A549 (cell line): ENCODE results near the gene LRRC4. TPM values are rescaled to one million over a fixed set of nuclear protein-coding genes. Genes with fewer than 3 reads are reported as not detected.

ENCODE experiments used
- ATAC-seq, 2 experiments: fragments of 200-7000 bp in 1 of 2; fragments of >200 bp in 1 of 2; cut with Nextera tagmentation in 1 of 2; cut with Tn5 transposase in 1 of 2; 3 replicates each; pipeline versions ENCODE4 v1.8.0 to v1.9.1; 2018 to 2020; ENCODE audit warnings: mild to moderate bottlenecking in 1 of 2, moderate library complexity in 1 of 2
- CTCF ChIA-PET: fragments of 300-600 bp; sonication (Branson Sonifier 250); formaldehyde crosslinking; extraction: SDS; loops from one replicate; lab custom pipeline; 2021; ENCODE audit warnings: antibody characterized with exemption, inconsistent platforms; lab: Yijun Ruan, JAX
- POLR2A ChIA-PET: fragments of 350-600 bp; formaldehyde crosslinking; extraction: SDS; loops from one replicate; lab custom pipeline; 2021; ENCODE audit warnings: antibody characterized with exemption, inconsistent platforms; lab: Yijun Ruan, JAX
- DNase-seq, 2 experiments: peaks; one replicate each; pipeline versions ENCODE4 v3.0.0 to v3.0.0-alpha.2; 2011 to 2016; ENCODE audit warnings: low read depth in 1 of 2, low spot score in 1 of 2
- FAIRE-seq: peaks from 2 replicates; lab custom pipeline; 2011; peaks lifted over from hg19 to GRCh38; lab: Jason Lieb, UNC
- H3K27ac ChIP-seq, 2 experiments: fragments of >200 bp; sonication (Bioruptor Twin); formaldehyde crosslinking; 3 replicates each; pipeline ENCODE4 v1.5.1; 2016 to 2017
- H3K4me1 ChIP-seq: fragments of >200 bp; sonication (Bioruptor Twin); formaldehyde crosslinking; 3 replicates; pipeline ENCODE4 v1.6.1; 2016
- H3K4me2 ChIP-seq: fragments of >200 bp; sonication (Bioruptor Twin); formaldehyde crosslinking; 3 replicates; pipeline ENCODE4 v1.6.1; 2016
- H3K4me3 ChIP-seq: fragments of >200 bp; sonication (Bioruptor Twin); formaldehyde crosslinking; 3 replicates; pipeline ENCODE4 v1.5.1; 2016
- H3K9me3 ChIP-seq: fragments of >200 bp; sonication (Bioruptor Twin); formaldehyde crosslinking; 3 replicates; pipeline ENCODE4 v1.6.1; 2016
- BCL3 ChIP-seq: fragments of >200 bp; sonication (Bioruptor Twin); formaldehyde crosslinking; IDR thresholded peaks from 3 replicates; pipeline ENCODE4 v1.6.1; 2016
- BHLHE40 ChIP-seq: IDR thresholded peaks from 2 replicates; pipeline ENCODE4 v1.6.1; 2012; ENCODE audit warnings: low read depth, low read length, inconsistent platforms
- EHF ChIP-seq: fragments of 250-450 bp; sonication (Bioruptor Pico); IDR thresholded peaks from 2 replicates; pipeline ENCODE4 v1.5.0; 2020; ENCODE audit warnings: mild to moderate bottlenecking
- EP300 ChIP-seq, 2 experiments: fragments of >200 bp; sonication (Bioruptor Twin); formaldehyde crosslinking; IDR thresholded peaks; 2 replicates in 1 of 2; 3 replicates in 1 of 2; pipeline ENCODE4 v1.6.1; 2016 to 2017
- ESRRA ChIP-seq: fragments of 150-350 bp; IDR thresholded peaks from 2 replicates; pipeline ENCODE4 v1.6.1; 2014; ENCODE audit warnings: mild to moderate bottlenecking, low read length, borderline replicate concordance
- FOSB ChIP-seq: fragments of 250-450 bp; sonication (Bioruptor Pico); IDR thresholded peaks from 2 replicates; pipeline ENCODE4 v1.5.0; 2020; ENCODE audit warnings: mild to moderate bottlenecking, moderate library complexity
- FOSL2 ChIP-seq, 2 experiments: fragments of 450-650 bp in 1 of 2; fragments of >200 bp in 1 of 2; sonication (Bioruptor Twin) in 1 of 2; formaldehyde crosslinking; IDR thresholded peaks; 2 replicates each; pipeline versions ENCODE4 v1.5.0 to v1.6.1; 2016 to 2020; ENCODE audit warnings: mild to moderate bottlenecking in 1 of 2, moderate library complexity in 1 of 2
- HDAC2 ChIP-seq: fragments of 200-600 bp; sonication (generic); IDR thresholded peaks from 2 replicates; pipeline ENCODE4 v1.6.1; 2016
- HEYL ChIP-seq: fragments of 250-450 bp; sonication (Bioruptor Pico); IDR thresholded peaks from 2 replicates; pipeline ENCODE4 v1.8.0; 2021; ENCODE audit warnings: mild to moderate bottlenecking, moderate library complexity
- JUN ChIP-seq, 2 experiments: fragments of >200 bp; sonication (Bioruptor Twin); formaldehyde crosslinking; IDR thresholded peaks; 2 replicates in 1 of 2; 3 replicates in 1 of 2; pipeline ENCODE4 v1.6.1; 2016 to 2017
- KDM1A ChIP-seq: fragments of 200-600 bp; sonication (generic); IDR thresholded peaks from 2 replicates; pipeline ENCODE4 v1.6.1; 2016; ENCODE audit warnings: low read depth, mild to moderate bottlenecking
- KDM5A ChIP-seq: fragments of 200-600 bp; sonication (generic); IDR thresholded peaks from 2 replicates; pipeline ENCODE4 v1.6.1; 2016; ENCODE audit warnings: antibody characterized with exemption, mild to moderate bottlenecking
- MYC ChIP-seq: IDR thresholded peaks from 2 replicates; pipeline ENCODE4 v1.6.1; 2012; ENCODE audit warnings: mild to moderate bottlenecking, inconsistent platforms, low read length, improper control_type of control experiment, borderline replicate concordance
- NPAS2 ChIP-seq: fragments of 250-450 bp; sonication (Bioruptor Pico); IDR thresholded peaks from 2 replicates; pipeline ENCODE4 v1.8.0; 2022; ENCODE audit warnings: mild to moderate bottlenecking, moderate library complexity, borderline replicate concordance
- NR3C1 ChIP-seq: fragments of >200 bp; sonication (Bioruptor Twin); formaldehyde crosslinking; IDR thresholded peaks from 3 replicates; pipeline ENCODE4 v1.6.1; 2017
- PBX3 ChIP-seq: IDR thresholded peaks from 2 replicates; pipeline ENCODE4 v1.6.1; 2012
- POLR2A ChIP-seq: IDR thresholded peaks from 2 replicates; pipeline ENCODE4 v1.6.1; 2012; ENCODE audit warnings: mild to moderate bottlenecking, low read length
- POLR2AphosphoS2 ChIP-seq: conservative IDR thresholded peaks from 2 replicates; pipeline ENCODE4 v1.6.1; 2012; ENCODE audit warnings: low read length, improper control_type of control experiment, inconsistent platforms
- RARB ChIP-seq: fragments of 250-450 bp; sonication (Bioruptor Pico); IDR thresholded peaks from 2 replicates; pipeline ENCODE4 v1.8.0; 2021; ENCODE audit warnings: mild to moderate bottlenecking, moderate library complexity
- RCOR1 ChIP-seq: fragments of 150-350 bp; IDR thresholded peaks from 2 replicates; pipeline ENCODE4 v1.6.1; 2014; ENCODE audit warnings: antibody characterized with exemption, low read length, low read depth
- RNF2 ChIP-seq: fragments of 200-600 bp; sonication (generic); IDR thresholded peaks from 2 replicates; pipeline ENCODE4 v1.6.1; 2016; ENCODE audit warnings: low read depth, mild to moderate bottlenecking, antibody characterized with exemption, moderate library complexity, borderline replicate concordance
- SREBF2 ChIP-seq: fragments of 450-650 bp; IDR thresholded peaks from 2 replicates; pipeline ENCODE4 v1.6.1; 2014; ENCODE audit warnings: mild to moderate bottlenecking, moderate library complexity
- TP53 ChIP-seq: fragments of 250-450 bp; sonication (Bioruptor Pico); IDR thresholded peaks from 2 replicates; pipeline ENCODE4 v1.5.0; 2021; ENCODE audit warnings: mild to moderate bottlenecking, moderate library complexity
- USF2 ChIP-seq: fragments of 450-650 bp; IDR thresholded peaks from 2 replicates; pipeline ENCODE4 v1.6.1; 2014; ENCODE audit warnings: antibody characterized with exemption
- ZNF302 ChIP-seq: fragments of 250-450 bp; sonication (Bioruptor Pico); IDR thresholded peaks from 2 replicates; pipeline ENCODE4 v1.9.0; 2021; ENCODE audit warnings: inconsistent platforms, mild to moderate bottlenecking, moderate library complexity
- WGBS: methylation state at CpG from one replicate; pipeline ENCODE4 v1.1.6; 2017; ENCODE audit errors: missing lambda C conversion rate; 5-methylcytosine and 5-hydroxymethylcytosine counted together
- polyA plus RNA-seq, 4 experiments: library from polyadenylated mRNA; depleted of rRNA in 3 of 4; stranded (reverse); fragments of >200 nt; fragmentation: RNase III in 1 of 4; extraction: RNeasy Plus Mini Kit Qiagen cat#74134 plus additional on column Dnase treatment in 1 of 4; gene quantifications; 2 replicates in 3 of 4; 3 replicates in 1 of 4; pipeline ENCODE4 v1.2.3, GENCODE V29; 2011 to 2017

LRRC4 gene
- polyA plus RNA-seq, 2 of the 4 experiments (the other 2 are of a cell fraction) = not detected

GRCh38 chr7:128076196-128076795 lies 45.1 kb upstream of the LRRC4 start:
- no peak overlapping the region for H3K4me2 ChIP-seq
- H3K4me3 ChIP-seq = no peak overlapping the region
- ChIA-PET CTCF (interaction anchor here (1.1 to 1.6 kb wide), 2 partner anchors 8 to 59 kb away, joined by 3 to 8 read pairs; no protein-coding TSS in a partner anchor), POLR2A (no interaction called here)
- no peak overlapping the region for H3K27ac ChIP-seq
- no peak for DNase-seq
- FAIRE-seq = no peak
- no peaks in the 10 kb centered on the region for H3K4me1 ChIP-seq
- 94% methylated on average over 7 of the region's 8 CpGs for WGBS
- ATAC-seq = no peak
- H3K9me3 ChIP-seq = no peaks in the 10 kb centered on the region
- TF ChIP-seq TP53 (no peak), EP300 (IDR thresholded peaks at IDR 0.05) (no peak)

- no peaks in the 10 kb centered on the region for H3K9me3 ChIP-seq
- H3K4me1 ChIP-seq = no peaks in the 10 kb centered on the region
- TF ChIP-seq KDM5A = no peak
- TF ChIP-seq BHLHE40 = no peak
- no peak for TF ChIP-seq JUN (IDR thresholded peaks at IDR 0.05)
- TF ChIP-seq RARB (CRISPR knock-in tag) = no peak
- TF ChIP-seq ZNF302 (CRISPR knock-in tag) = no peak
- no peak for TF ChIP-seq SREBF2
- TF ChIP-seq EHF (CRISPR knock-in tag) = no peak
- TF ChIP-seq KDM1A = no peak
- no peak for TF ChIP-seq HEYL (CRISPR knock-in tag)
- H3K4me3 ChIP-seq = no peak overlapping the region
- DNase-seq (no peak), ATAC-seq (no peak), FAIRE-seq (no peak)
- no peak overlapping the region for H3K4me2 ChIP-seq
- WGBS = 86% methylated on average over 11 of the region's 12 CpGs
- no peak overlapping the region for H3K27ac ChIP-seq
- CTCF ChIA-PET = no interaction called here
- POLR2A ChIA-PET = no interaction called here
Observed at GRCh38 chr7:128075242-128076095, 44.2 kb upstream of the LRRC4 start.

- no peak overlapping the region for H3K4me3 ChIP-seq
- no peak overlapping the region for H3K27ac ChIP-seq
- H3K4me2 ChIP-seq = no peak overlapping the region
- FAIRE-seq = no peak
- ChIA-PET CTCF (no interaction called here), POLR2A (no interaction called here)
- no peak for DNase-seq
- H3K4me1 ChIP-seq = no peaks in the 10 kb centered on the region
- no peak for TF ChIP-seq NPAS2
- no peak for TF ChIP-seq BCL3
- TF ChIP-seq NR3C1 = no peak
- TF ChIP-seq RCOR1 = no peak
- no peak for TF ChIP-seq FOSB (CRISPR knock-in tag)
- TF ChIP-seq FOSL2 (IDR thresholded peaks at IDR 0.05) = no peak
- TF ChIP-seq FOSL2 (CRISPR knock-in tag; IDR thresholded peaks at IDR 0.05) = no peak
- TF ChIP-seq PBX3 = no peak
- no peak for TF ChIP-seq KDM1A
- TF ChIP-seq USF2 = no peak
- no peak for TF ChIP-seq POLR2A
- no peak for TF ChIP-seq RNF2
- TF ChIP-seq ESRRA = no peak
- no peak for TF ChIP-seq MYC
- no peak for TF ChIP-seq HDAC2
- no peak for TF ChIP-seq ZNF302 (CRISPR knock-in tag)
- no peak for TF ChIP-seq POLR2AphosphoS2
- TF ChIP-seq SREBF2 = no peak
- TF ChIP-seq TP53 = no peak
- TF ChIP-seq, all 56 proteins: peak for 0
- 98% methylated on average over 4 of the region's 6 CpGs for WGBS
- H3K9me3 ChIP-seq = no peaks in the 10 kb centered on the region
- ATAC-seq = no peak
Observed at GRCh38 chr7:128074736-128075135, 43.5 kb upstream of the LRRC4 start.
